OCI-LY3 (cell line): ENCODE results near the gene ACOXL.

Experiments used
- H2AFZ ChIP-seq: fragments of 200-600, 300-600 bp; shearing (Covaris generic); 2 replicates; pipeline ENCODE4 v1.6.0; 2014; ENCODE audit warnings: antibody characterized with exemption, low read depth, low read length
- H3K27ac ChIP-seq: fragments of 200-600, 300-600 bp; sonication (generic); 2 replicates; pipeline ENCODE4 v1.5.1; 2014; ENCODE audit warnings: mild to moderate bottlenecking, low read length, moderate library complexity, mixed read lengths
- H3K27me3 ChIP-seq: fragments of 200-600, 300-600 bp; sonication (generic); 2 replicates; pipeline ENCODE4 v1.6.1; 2014; ENCODE audit warnings: low read depth, low read length, mixed read lengths
- H3K36me3 ChIP-seq: fragments of 200-600, 300-600 bp; sonication (generic); replicated peaks from 2 replicates; pipeline ENCODE3; 2014; ENCODE audit warnings: low read depth, low read length, mixed read lengths
- H3K4me1 ChIP-seq: fragments of 300-600, 200-600 bp; sonication (generic); 2 replicates; pipeline ENCODE4 v1.6.1; 2014; ENCODE audit warnings: low read length, mixed read lengths
- H3K4me2 ChIP-seq: fragments of 200-600, 300-600 bp; sonication (generic); 2 replicates; pipeline ENCODE4 v1.6.1; 2014; ENCODE audit warnings: low read length, mixed read lengths
- H3K4me3 ChIP-seq: fragments of 300-600, 200-600 bp; sonication (generic); 2 replicates; pipeline ENCODE4 v1.5.1; 2014; ENCODE audit warnings: antibody characterized with exemption, mild to moderate bottlenecking, low read length, moderate library complexity
- H3K79me2 ChIP-seq: fragments of 300-600, 200-600 bp; shearing (Covaris generic); 2 replicates; pipeline ENCODE4 v1.6.1; 2014; ENCODE audit warnings: mild to moderate bottlenecking, low read length, mixed read lengths
- H3K9ac ChIP-seq: fragments of 300-600, 200-600 bp; shearing (Covaris generic); 2 replicates; pipeline ENCODE4 v1.6.0; 2014; ENCODE audit warnings: mild to moderate bottlenecking, low read length, moderate library complexity
- H3K9me3 ChIP-seq: fragments of 200-600, 300-600 bp; shearing (Covaris generic); 2 replicates; pipeline ENCODE4 v1.6.1; 2014; ENCODE audit warnings: low read length, mixed read lengths; ENCODE audit not compliant: insufficient read depth
- H4K20me1 ChIP-seq: fragments of 200-600, 300-600 bp; sonication (generic); 2 replicates; pipeline ENCODE4 v1.6.1; 2016; ENCODE audit warnings: low read length, mixed read lengths; ENCODE audit not compliant: insufficient read depth
- CTCF ChIP-seq: fragments of 200-600, 300-600 bp; sonication (generic); IDR thresholded peaks from 2 replicates; pipeline ENCODE4 v1.5.1; 2014; ENCODE audit warnings: antibody characterized with exemption, low read length, low read depth
- EZH2phosphoT487 ChIP-seq: fragments of 200-600 bp; shearing (Covaris generic); IDR thresholded peaks from 2 replicates; pipeline ENCODE4 v1.6.1; 2018; ENCODE audit warnings: antibody characterized with exemption, mixed run types, low read depth

ACOXL gene

GRCh38 chr2:111145103-111145760 lies 412.9 kb downstream of the ACOXL start:
- H3K36me3 ChIP-seq = peaks cover 20% of the 10 kb centered on the region
- H3K9me3 ChIP-seq = no peaks in the 10 kb centered on the region
- H3K4me2 ChIP-seq = peak overlapping the region; percentile 17
- H3K27me3 ChIP-seq = peaks cover 37% of the 10 kb centered on the region
- peaks cover 11% of the 10 kb centered on the region for H3K79me2 ChIP-seq
- H2AFZ ChIP-seq = no peak overlapping the region
- peaks cover 31% of the 10 kb centered on the region for H3K4me1 ChIP-seq
- no peak overlapping the region for H3K4me3 ChIP-seq
- TF ChIP-seq EZH2phosphoT487 (no peak), CTCF (no peak)
- H3K9ac ChIP-seq = no peak overlapping the region
- no peak overlapping the region for H3K27ac ChIP-seq
- H4K20me1 ChIP-seq = peaks cover 82% of the 10 kb centered on the region

- H4K20me1 ChIP-seq = peaks cover 83% of the 10 kb centered on the region
- no peak overlapping the region for H3K4me2 ChIP-seq
- H3K9ac ChIP-seq = no peak overlapping the region
- H2AFZ ChIP-seq = no peak overlapping the region
- H3K79me2 ChIP-seq = peaks cover 8% of the 10 kb centered on the region
- TF ChIP-seq CTCF (no peak), EZH2phosphoT487 (no peak)
- peaks cover 31% of the 10 kb centered on the region for H3K4me1 ChIP-seq
- no peak overlapping the region for H3K4me3 ChIP-seq
- no peak overlapping the region for H3K27ac ChIP-seq
- H3K27me3 ChIP-seq = peaks cover 37% of the 10 kb centered on the region
- no peaks in the 10 kb centered on the region for H3K9me3 ChIP-seq
- peaks cover 12% of the 10 kb centered on the region for H3K36me3 ChIP-seq
Observed at GRCh38 chr2:111145951-111146350, 413.6 kb downstream of the ACOXL start.

DNA sequence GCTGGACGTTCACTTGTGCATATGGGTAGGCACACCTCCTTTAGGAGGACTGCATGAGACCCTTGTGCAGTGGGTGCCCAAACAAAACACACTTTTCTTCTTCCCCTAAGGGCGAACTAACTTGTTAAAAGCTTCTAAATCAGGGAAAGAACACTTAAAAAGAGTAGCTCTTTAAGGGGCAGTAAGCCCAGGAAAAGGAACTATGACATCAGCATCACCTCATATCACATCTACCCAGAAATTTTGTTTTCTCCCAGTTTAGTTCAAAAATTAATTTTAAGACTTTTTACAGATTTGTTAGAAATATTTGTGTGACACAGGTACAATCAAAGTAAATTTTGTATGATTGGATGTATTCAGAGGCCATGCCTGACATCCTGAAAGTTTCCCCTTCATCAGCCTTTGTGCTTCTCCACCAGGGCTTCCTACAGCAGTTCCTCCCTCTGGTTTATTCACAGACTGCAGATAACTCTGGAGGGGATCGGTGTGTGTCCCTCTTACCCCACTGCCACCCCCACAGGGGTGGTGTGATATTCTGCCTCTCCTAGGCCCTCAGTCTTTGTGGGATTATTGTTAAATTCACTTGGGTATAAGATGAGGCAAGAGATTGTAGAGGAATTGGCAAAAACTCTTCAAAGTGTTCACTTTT lies 416.0 kb downstream of the ACOXL start:
- Histone ChIP-seq H3K27ac (no peak overlapping the region), H3K79me2 (peaks cover 7% of the 10 kb centered on the region; the same call in 1 of the 2 replicates), H3K9ac (no peak overlapping the region), H3K36me3 (peaks cover 22% of the 10 kb centered on the region), H4K20me1 (peaks cover 83% of the 10 kb centered on the region), H3K9me3 (no peaks in the 10 kb centered on the region), H3K4me2 (no peak overlapping the region), H2AFZ (no peak overlapping the region), H3K27me3 (peaks cover 45% of the 10 kb centered on the region), H3K4me1 (peaks cover 31% of the 10 kb centered on the region), H3K4me3 (no peak overlapping the region)
- no peak for TF ChIP-seq EZH2phosphoT487
- no peak for TF ChIP-seq CTCF

- Histone ChIP-seq H3K4me3 (no peak overlapping the region), H4K20me1 (peaks cover 83% of the 10 kb centered on the region), H3K27ac (no peak overlapping the region), H3K27me3 (peaks cover 43% of the 10 kb centered on the region), H3K79me2 (peaks cover 7% of the 10 kb centered on the region; the same call in 1 of the 2 replicates), H3K36me3 (peaks cover 26% of the 10 kb centered on the region), H3K9me3 (no peaks in the 10 kb centered on the region), H2AFZ (no peak overlapping the region), H3K4me2 (no peak overlapping the region), H3K4me1 (peaks cover 31% of the 10 kb centered on the region), H3K9ac (no peak overlapping the region)
- TF ChIP-seq EZH2phosphoT487 (no peak), CTCF (no peak)
Observed at GRCh38 chr2:111148925-111149324, 416.6 kb downstream of the ACOXL start.
